Gastrocnemius medialis (tissue), 4 donors: ENCODE data around the gene INPP5E. TPM values are rescaled to one million over a fixed set of nuclear protein-coding genes. Genes with fewer than 3 reads are reported as not detected.

Experiments used
- ATAC-seq, 2 donors: fragments of 150-250 bp; one replicate each; pipeline ENCODE4 v1.9.1; 2016
- DNase-seq, 2 donors: peaks; one replicate each; pipeline ENCODE4 v3.0.0-alpha.2; 2019
- H3K27ac ChIP-seq, 4 donors: fragments of 200-600 bp; sonication (generic); 1 replicate in 1 of 4; 2 replicates in 3 of 4; pipeline ENCODE4 v1.5.1; 2016 to 2018; ENCODE audit warnings: mild to moderate bottlenecking in 2 of 4, moderate library complexity in 1 of 4
- H3K27me3 ChIP-seq, 3 donors: fragments of 200-600 bp; sonication (generic) in 2 of 3; 1 replicate in 1 of 3; 2 replicates in 2 of 3; pipeline versions ENCODE4 v1.5.1 to v1.6.0; 2016 to 2019; ENCODE audit warnings: mild to moderate bottlenecking in 1 of 3, moderate library complexity in 1 of 3
- H3K36me3 ChIP-seq, 2 donors: fragments of 200-600 bp; sonication (generic) in 1 of 2; one replicate each; pipeline ENCODE4 v1.5.1; 2017 to 2018
- H3K4me1 ChIP-seq, 2 donors: fragments of 200-600 bp; sonication (generic) in 1 of 2; one replicate each; pipeline ENCODE4 v1.5.1; 2016 to 2017; ENCODE audit warnings: mild to moderate bottlenecking in 2 of 2
- H3K4me3 ChIP-seq, 4 donors: fragments of 200-600 bp; sonication (generic) in 3 of 4; 1 replicate in 1 of 4; 2 replicates in 3 of 4; pipeline ENCODE4 v1.5.1; 2016 to 2019; ENCODE audit warnings: mild to moderate bottlenecking in 2 of 4
- H3K9me3 ChIP-seq, 3 donors: fragments of 200-600 bp; sonication (generic) in 2 of 3; 1 replicate in 1 of 3; 2 replicates in 2 of 3; pipeline ENCODE4 v1.5.1; 2016 to 2019
- CTCF ChIP-seq, 5 experiments: fragments of 450-650 bp in 3 of 5; fragments of 200-600 bp in 2 of 5; sonication (generic) in 2 of 5; IDR thresholded peaks in 4 of 5; conservative IDR thresholded peaks in 1 of 5; 1 replicate in 4 of 5; 2 replicates in 1 of 5; pipeline ENCODE4 v1.5.1; 2016 to 2019; ENCODE audit warnings: antibody characterized with exemption in 5 of 5, mild to moderate bottlenecking in 3 of 5, moderate library complexity in 3 of 5
- POLR2A ChIP-seq, 2 donors: fragments of 450-650 bp; IDR thresholded peaks; one replicate each; pipeline ENCODE4 v1.6.1; 2017; ENCODE audit warnings: antibody characterized with exemption in 2 of 2, mild to moderate bottlenecking in 2 of 2, moderate library complexity in 2 of 2
- in situ Hi-C, 4 donors: fragments of 200-750 bp; cut with MboI; loops; one replicate each; pipeline versions ENCODE4 v1.15.0 to v1.8.0; 2017; ENCODE audit warnings: low sequenced_read_pairs in 4 of 4
- intact Hi-C: fragments of 100-400 bp; cut with DNase I; formaldehyde crosslinking; loops from one replicate; pipeline ENCODE4 v1.15.1; 2023; ENCODE audit warnings: low total_unique reads
- total RNA-seq, 4 donors: library from RNA; depleted of rRNA; stranded (reverse); fragments of >200 nt; gene quantifications; one replicate each; pipeline versions ENCODE4 v1.1.0 to v1.2.3, GENCODE V29; 2016

Gene INPP5E
- total RNA-seq, 4 donors from 2014 or later, result 5.0 to 6.7 (median 5.9) TPM

- H3K27ac ChIP-seq, result no peak overlapping the region
- no peak overlapping the region for H3K4me3 ChIP-seq
- intact Hi-C loops (no loop called here), in situ Hi-C loops (no loop called here)
- TF ChIP-seq CTCF (IDR thresholded peaks at IDR 0.05 in 4 of 5, conservative IDR thresholded peaks at IDR 0.05 in 1 of 5), result no peak
- no peak for TF ChIP-seq POLR2A (IDR thresholded peaks at IDR 0.05)
- peaks cover 0 to 100% of the 10 kb centered on the region in 2 donors for H3K36me3 ChIP-seq
- no peaks in the 10 kb centered on the region for H3K9me3 ChIP-seq
- no peaks in the 10 kb centered on the region for H3K27me3 ChIP-seq
- ATAC-seq (no peak), DNase-seq (no peak)
- no peaks in the 10 kb centered on the region for H3K4me1 ChIP-seq
Measured at GRCh38 chr9:136419092-136419420, 20.6 kb downstream of the INPP5E start.

GRCh38 chr9:136418182-136419091 lies 21.2 kb downstream of the INPP5E start:
- no peak for DNase-seq
- H3K4me3 ChIP-seq, result no peak overlapping the region
- no peaks in the 10 kb centered on the region for H3K9me3 ChIP-seq
- H3K4me1 ChIP-seq, result no peaks in the 10 kb centered on the region
- no peak for ATAC-seq
- in situ Hi-C loops (no loop called here), intact Hi-C loops (no loop called here)
- TF ChIP-seq POLR2A (IDR thresholded peaks at IDR 0.05) (no peak), CTCF (IDR thresholded peaks at IDR 0.05 in 4 of 5, conservative IDR thresholded peaks at IDR 0.05 in 1 of 5) (no peak)
- no peaks in the 10 kb centered on the region for H3K27me3 ChIP-seq
- peaks cover 0 to 100% of the 10 kb centered on the region in 2 donors for H3K36me3 ChIP-seq
- H3K27ac ChIP-seq, result no peak overlapping the region

- H3K9me3 ChIP-seq, result no peaks in the 10 kb centered on the region
- no peak for ATAC-seq
- intact Hi-C loops, result no loop called here
- no peak overlapping the region for H3K4me3 ChIP-seq
- TF ChIP-seq POLR2A (IDR thresholded peaks at IDR 0.05), result no peak
- no peak overlapping the region for H3K27ac ChIP-seq
- H3K36me3 ChIP-seq, result peaks cover 0 to 100% of the 10 kb centered on the region in 2 donors
- in situ Hi-C loops, result no loop called here
- no peak for DNase-seq
- H3K4me1 ChIP-seq, result peaks cover 1 to 2% of the 10 kb centered on the region in 2 donors
- no peaks in the 10 kb centered on the region for H3K27me3 ChIP-seq
Measured at GRCh38 chr9:136416914-136417313, 22.7 kb downstream of the INPP5E start.

GRCh38 chr9:136416427-136416826 lies 23.2 kb downstream of the INPP5E start:
- Histone ChIP-seq H3K4me3 (no peak overlapping the region), H3K27me3 (no peaks in the 10 kb centered on the region), H3K27ac (no peak overlapping the region), H3K36me3 (peaks cover 0 to 97% of the 10 kb centered on the region in 2 donors), H3K4me1 (peaks cover 6 to 7% of the 10 kb centered on the region in 2 donors), H3K9me3 (no peaks in the 10 kb centered on the region)
- in situ Hi-C loops, result no loop called here
- intact Hi-C loops, result no loop called here
- DNase-seq (no peak), ATAC-seq (no peak)
- TF ChIP-seq CTCF (IDR thresholded peaks at IDR 0.05 in 4 of 5, conservative IDR thresholded peaks at IDR 0.05 in 1 of 5), result no peak
- no peak for TF ChIP-seq POLR2A (IDR thresholded peaks at IDR 0.05)

- H3K9me3 ChIP-seq, result no peaks in the 10 kb centered on the region
- in situ Hi-C loops (no loop called here), intact Hi-C loops (no loop called here)
- H3K4me1 ChIP-seq, result peaks cover 16 to 25% of the 10 kb centered on the region in 2 donors
- ATAC-seq (no peak), DNase-seq (no peak)
- H3K27me3 ChIP-seq, result no peaks in the 10 kb centered on the region
- H3K4me3 ChIP-seq, result no peak overlapping the region
- no peak overlapping the region for H3K27ac ChIP-seq
- peaks cover 0 to 63% of the 10 kb centered on the region in 2 donors for H3K36me3 ChIP-seq
- no peak for TF ChIP-seq POLR2A (IDR thresholded peaks at IDR 0.05)
- TF ChIP-seq CTCF (IDR thresholded peaks at IDR 0.05 in 4 of 5, conservative IDR thresholded peaks at IDR 0.05 in 1 of 5), result no peak
Measured at GRCh38 chr9:136412962-136413361, 26.7 kb downstream of the INPP5E start.
